IMR-90 (cell line): ENCODE results near the gene NDOR1. TPM values are rescaled to one million over a fixed set of nuclear protein-coding genes. Genes with fewer than 3 reads are reported as not detected.

Experiments used
- ATAC-seq: fragments of 200-7000 bp; cut with Tn5 transposase; 2 replicates; pipeline ENCODE4 v1.9.1; 2020; ENCODE audit warnings: low read depth, mild to moderate bottlenecking, moderate library complexity
- BruUV-seq: library from RNA; stranded (reverse); fragments of 400-500 nt; replicated peaks from 2 replicates; lab custom pipeline; 2021; lab: Mats Ljungman, UMichigan
- CTCF ChIA-PET: fragments of 300-600 bp; formaldehyde crosslinking; extraction: SDS; loops from one replicate; lab custom pipeline; 2021; ENCODE audit warnings: antibody characterized with exemption; lab: Yijun Ruan, JAX
- POLR2A ChIA-PET: fragments of 300-600 bp; sonication (Branson Sonifier 250); formaldehyde crosslinking; loops from one replicate; lab custom pipeline; 2022; ENCODE audit warnings: antibody characterized with exemption; ENCODE audit not compliant: unreplicated experiment; lab: Charles Lee
- DNase-seq: peaks from one replicate; pipeline ENCODE4 v3.0.0; 2013
- H2AFZ ChIP-seq: replicated peaks from 2 replicates; pipeline ENCODE3; 2013; ENCODE audit warnings: low read length, mild to moderate bottlenecking; ENCODE audit not compliant: poor library complexity
- H2AK5ac ChIP-seq: 2 replicates; pipeline ENCODE4 v1.6.1; 2013; ENCODE audit warnings: low read depth, low read length, inconsistent platforms
- H2AK9ac ChIP-seq: replicated peaks from 2 replicates; pipeline ENCODE3; 2013; ENCODE audit warnings: mild to moderate bottlenecking, low read depth, low read length, moderate library complexity; ENCODE audit not compliant: poor library complexity
- H2BK120ac ChIP-seq: 2 replicates; pipeline ENCODE4 v1.6.1; 2013; ENCODE audit warnings: low read depth, low read length, inconsistent platforms
- H2BK15ac ChIP-seq: 3 replicates; pipeline ENCODE4 v1.6.1; 2013; ENCODE audit warnings: low read depth, low read length, inconsistent platforms
- H2BK20ac ChIP-seq: 2 replicates; pipeline ENCODE4 v1.6.1; 2013; ENCODE audit warnings: low read depth, mild to moderate bottlenecking, inconsistent platforms, low read length, moderate library complexity
- H2BK5ac ChIP-seq: 2 replicates; pipeline ENCODE4 v1.6.1; 2013; ENCODE audit warnings: mild to moderate bottlenecking, low read depth, low read length, inconsistent platforms; ENCODE audit not compliant: poor library complexity, severe bottlenecking
- H3K14ac ChIP-seq: replicated peaks from 2 replicates; pipeline ENCODE4 v1.6.1; 2013; ENCODE audit warnings: low read depth, low read length, inconsistent platforms
- H3K18ac ChIP-seq: 2 replicates; pipeline ENCODE4 v1.6.1; 2013; ENCODE audit warnings: low read depth, low read length, control low read depth
- H3K23ac ChIP-seq: 2 replicates; pipeline ENCODE4 v1.6.1; 2013; ENCODE audit warnings: low read depth, low read length, inconsistent platforms
- H3K27ac ChIP-seq: 2 replicates; pipeline ENCODE4 v1.5.1; 2013; ENCODE audit warnings: mild to moderate bottlenecking, control low read depth, low read length; ENCODE audit not compliant: insufficient read depth
- H3K27me3 ChIP-seq: 2 replicates; pipeline ENCODE4 v1.6.1; 2013; ENCODE audit warnings: low read length; ENCODE audit not compliant: control insufficient read depth, insufficient read depth
- H3K36me3 ChIP-seq: 2 replicates; pipeline ENCODE4 v1.6.1; 2013; ENCODE audit warnings: low read length, mixed read lengths; ENCODE audit not compliant: control insufficient read depth, insufficient read depth
- H3K4ac ChIP-seq: 2 replicates; pipeline ENCODE4 v1.6.1; 2013; ENCODE audit warnings: low read depth, low read length, inconsistent platforms
- H3K4me1 ChIP-seq: 2 replicates; pipeline ENCODE4 v1.6.1; 2013; ENCODE audit warnings: low read length, mixed read lengths; ENCODE audit not compliant: control insufficient read depth, insufficient read depth
- H3K4me2 ChIP-seq: 2 replicates; pipeline ENCODE4 v1.6.1; 2013; ENCODE audit warnings: low read depth, mild to moderate bottlenecking, control low read depth, low read length, moderate library complexity
- H3K4me3 ChIP-seq: 2 replicates; pipeline ENCODE4 v1.5.1; 2013; ENCODE audit warnings: low read depth, mild to moderate bottlenecking, control low read depth, low read length, moderate library complexity; ENCODE audit not compliant: insufficient read depth
- H3K56ac ChIP-seq: 2 replicates; pipeline ENCODE4 v1.6.1; 2013; ENCODE audit warnings: low read length, inconsistent platforms; ENCODE audit not compliant: insufficient read depth; ENCODE audit errors: extremely low read depth
- H3K79me1 ChIP-seq, 2 experiments: 2 replicates each; pipeline ENCODE4 v1.6.1; 2013; ENCODE audit warnings: low read length in 2 of 2, inconsistent platforms in 1 of 2, low read depth in 1 of 2
- H3K9ac ChIP-seq: 2 replicates; pipeline ENCODE4 v1.6.1; 2013; ENCODE audit warnings: low read depth, low read length, control low read depth
- H3K9me1 ChIP-seq: 2 replicates; pipeline ENCODE4 v1.6.1; 2013; ENCODE audit warnings: low read length, inconsistent platforms; ENCODE audit not compliant: insufficient read depth
- H3K9me3 ChIP-seq: 2 replicates; pipeline ENCODE4 v1.6.1; 2013; ENCODE audit warnings: low read length; ENCODE audit not compliant: control insufficient read depth, insufficient read depth
- H4K20me1 ChIP-seq: 2 replicates; pipeline ENCODE4 v1.6.1; 2013; ENCODE audit warnings: low read length, inconsistent platforms; ENCODE audit not compliant: insufficient read depth
- H4K5ac ChIP-seq: 2 replicates; pipeline ENCODE4 v1.6.1; 2013; ENCODE audit warnings: mild to moderate bottlenecking, low read depth, low read length, control low read depth
- H4K8ac ChIP-seq, 2 experiments: 2 replicates each; pipeline ENCODE4 v1.6.1; 2013; ENCODE audit warnings: low read depth in 2 of 2, low read length in 2 of 2, control low read depth in 1 of 2, inconsistent platforms in 1 of 2
- H4K91ac ChIP-seq: 2 replicates; pipeline ENCODE4 v1.6.1; 2013; ENCODE audit warnings: low read depth, low read length, inconsistent platforms; ENCODE audit not compliant: insufficient read depth
- CTCF ChIP-seq: conservative IDR thresholded peaks from 2 replicates; pipeline ENCODE4 v1.5.1; 2012; ENCODE audit warnings: mild to moderate bottlenecking, low read depth, low read length, improper control_type of control experiment
- ELK1 ChIP-seq: fragments of 150-350 bp; IDR thresholded peaks from 2 replicates; pipeline ENCODE4 v1.6.1; 2016; ENCODE audit warnings: low read depth, mild to moderate bottlenecking, low read length, moderate library complexity, borderline replicate concordance
- FOS ChIP-seq: fragments of 150-350 bp; IDR thresholded peaks from 2 replicates; pipeline ENCODE4 v1.6.1; 2016; ENCODE audit warnings: low read depth, low read length
- MAZ ChIP-seq: IDR thresholded peaks from 2 replicates; pipeline ENCODE4 v1.6.1; 2012; ENCODE audit warnings: low read depth, mild to moderate bottlenecking, low read length, improper control_type of control experiment, moderate library complexity, borderline replicate concordance
- NFE2L2 ChIP-seq: fragments of 150-350 bp; IDR thresholded peaks from 2 replicates; pipeline ENCODE4 v1.6.1; 2016; ENCODE audit warnings: low read depth, mild to moderate bottlenecking, low read length
- POLR2A ChIP-seq: IDR thresholded peaks from 2 replicates; pipeline ENCODE4 v1.6.1; 2012; ENCODE audit warnings: mild to moderate bottlenecking, low read depth, low read length
- RAD21 ChIP-seq: IDR thresholded peaks from 2 replicates; pipeline ENCODE4 v1.6.1; 2012; ENCODE audit warnings: low read length, improper control_type of control experiment
- SMC3 ChIP-seq: fragments of 150-350 bp; IDR thresholded peaks from 2 replicates; pipeline ENCODE4 v1.6.1; 2016; ENCODE audit warnings: low read depth, mild to moderate bottlenecking, antibody characterized with exemption, low read length, moderate library complexity
- WGBS, 2 experiments: methylation state at CpG; one replicate each; pipeline versions ENCODE4 v1.1.5 to v1.1.7; 2013; ENCODE audit warnings: missing lambda C conversion rate in 2 of 2; ENCODE audit not compliant: insufficient read length in 1 of 2; ENCODE audit errors: extremely low coverage in 2 of 2; 5-methylcytosine and 5-hydroxymethylcytosine counted together
- dilution Hi-C: fragments of 300-500 bp; cut with HindIII; formaldehyde crosslinking; loops from one replicate; pipeline ENCODE4 v1.14.3; 2018; ENCODE audit warnings: low sequenced_read_pairs; ENCODE audit not compliant: unreplicated experiment
- in situ Hi-C: fragments of 300-500 bp; cut with MboI; formaldehyde crosslinking; loops from 3 replicates; pipeline ENCODE4 v1.14.3; 2019; ENCODE audit warnings: low sequenced_read_pairs, inconsistent platforms, mixed read lengths
- intact Hi-C: fragments of 100-400 bp; cut with micrococcal nuclease; formaldehyde crosslinking; loops from 2 replicates; pipeline ENCODE4 v1.10.0; 2022
- polyA plus RNA-seq, 3 experiments: library from polyadenylated mRNA; depleted of rRNA; stranded (reverse); fragments of >200 nt; gene quantifications; 2 replicates each; pipeline ENCODE4 v1.2.3, GENCODE V29; 2012; ENCODE audit warnings: low replicate concordance in 1 of 3
- total RNA-seq: library from RNA; depleted of rRNA; stranded (reverse); fragments of >200 nt; gene quantifications from 2 replicates; pipeline ENCODE4 v1.2.3, GENCODE V29; 2012

NDOR1 gene
- total and polyA plus RNA-seq, 2 of the 4 experiments (the other 2 are of a cell fraction) = 0.90 to 10.6 TPM

- CTCF ChIA-PET = no interaction called here
Observed at GRCh38 chr9:137185921-137186320, 19.6 kb upstream of the NDOR1 start.

More at GRCh38 chr9:137185921-137186320, 19.6 kb upstream of the NDOR1 start:
- Histone ChIP-seq H2BK5ac (no peak overlapping the region), H3K9me1 (no peaks in the 10 kb centered on the region), H3K4me2 (no peak overlapping the region), H3K4me1 (peaks cover 16% of the 10 kb centered on the region), H4K5ac (no peak overlapping the region), H3K4ac (no peak overlapping the region), H3K23ac (no peak overlapping the region), H2BK120ac (no peak overlapping the region), H3K14ac (no peak overlapping the region), H2AFZ (no peak overlapping the region), H3K4me3 (no peak overlapping the region), H4K8ac (no peak overlapping the region), H3K27me3 (no peaks in the 10 kb centered on the region), H2BK20ac (no peak overlapping the region), H2BK15ac (no peak overlapping the region), H3K18ac (no peak overlapping the region), H2AK9ac (no peak overlapping the region), H3K9ac (no peak overlapping the region), H4K20me1 (peaks cover 17% of the 10 kb centered on the region; the same call in 1 of the 2 replicates), H3K9me3 (no peaks in the 10 kb centered on the region), H2AK5ac (no peak overlapping the region), H3K56ac (no peak overlapping the region), H3K27ac (no peak overlapping the region), H4K91ac (no peak overlapping the region), H3K36me3 (peaks cover 59% of the 10 kb centered on the region), H3K79me1 (peaks cover 5 to 47% of the 10 kb centered on the region in 2 experiments)
- dilution Hi-C loops = no loop called here
- ATAC-seq (no peak), DNase-seq (no peak)
- 100% methylated on average over 10 of the region's 19 CpGs; no CpG with 5 or more reads in 1 of the 2 experiments for WGBS, 2 experiments
- POLR2A ChIA-PET = no interaction called here
- TF ChIP-seq MAZ (no peak), FOS (no peak), NFE2L2 (no peak), POLR2A (no peak), CTCF (no peak), ELK1 (no peak), RAD21 (no peak), SMC3 (no peak)
- no TSS peak for BruUV-seq
- intact Hi-C loops = no loop called here
- in situ Hi-C loops = no loop called here
